Measurements from ENCODE around the gene TULP4.

DNA sequence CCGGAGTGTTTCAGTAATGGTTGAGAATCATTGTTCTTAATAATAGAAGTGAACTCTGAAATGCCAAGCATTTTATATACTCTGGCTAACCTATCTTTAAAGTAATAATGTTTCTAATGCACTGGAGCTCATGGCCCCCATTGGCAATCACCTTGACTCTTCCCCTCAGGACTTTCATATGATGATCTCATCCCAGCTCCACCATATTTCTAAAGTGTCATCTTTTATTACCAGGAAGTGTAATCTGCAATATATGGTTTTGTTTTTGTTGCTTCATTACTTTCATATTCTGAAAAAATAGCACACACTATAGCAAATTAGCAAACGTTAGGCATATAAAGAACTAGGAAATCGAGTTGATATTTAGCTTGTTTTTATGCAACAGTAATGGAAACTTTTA lies 60.3 kb downstream of the TULP4 start:
- TF ChIP-seq, protein P1, sequence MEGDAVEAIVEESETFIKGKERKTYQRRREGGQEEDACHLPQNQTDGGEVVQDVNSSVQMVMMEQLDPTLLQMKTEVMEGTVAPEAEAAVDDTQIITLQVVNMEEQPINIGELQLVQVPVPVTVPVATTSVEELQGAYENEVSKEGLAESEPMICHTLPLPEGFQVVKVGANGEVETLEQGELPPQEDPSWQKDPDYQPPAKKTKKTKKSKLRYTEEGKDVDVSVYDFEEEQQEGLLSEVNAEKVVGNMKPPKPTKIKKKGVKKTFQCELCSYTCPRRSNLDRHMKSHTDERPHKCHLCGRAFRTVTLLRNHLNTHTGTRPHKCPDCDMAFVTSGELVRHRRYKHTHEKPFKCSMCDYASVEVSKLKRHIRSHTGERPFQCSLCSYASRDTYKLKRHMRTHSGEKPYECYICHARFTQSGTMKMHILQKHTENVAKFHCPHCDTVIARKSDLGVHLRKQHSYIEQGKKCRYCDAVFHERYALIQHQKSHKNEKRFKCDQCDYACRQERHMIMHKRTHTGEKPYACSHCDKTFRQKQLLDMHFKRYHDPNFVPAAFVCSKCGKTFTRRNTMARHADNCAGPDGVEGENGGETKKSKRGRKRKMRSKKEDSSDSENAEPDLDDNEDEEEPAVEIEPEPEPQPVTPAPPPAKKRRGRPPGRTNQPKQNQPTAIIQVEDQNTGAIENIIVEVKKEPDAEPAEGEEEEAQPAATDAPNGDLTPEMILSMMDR (IDR thresholded peaks at IDR 0.05), result no peak
- TF ChIP-seq EP300 (IDR thresholded peaks at IDR 0.05), result no peak
